Fibroblast of skin of left quadriceps (primary cell): ENCODE measurements around the gene C19orf73.
A peak's percentile ranks its signal among the peaks of the same experiment; 100 is the strongest.

Experiments used
- DNase-seq, 2 experiments: peaks; one replicate each; pipeline ENCODE4 v3.0.0-alpha.2; 2013; ENCODE audit warnings: low read depth in 2 of 2

Gene C19orf73

GRCh38 chr19:49118565-49119410 is at the start of gene C19orf73:
Gene C19orf73 (minus strand): TSS chr19:49119143. CDS start chr19:49119022, 121 bp downstream.
- DNase-seq = peak; percentile 85 to 87

- DNase-seq = no peak
These were observed 49.5 kb upstream of the C19orf73 start for GRCh38 chr19:49168421-49168820.

- no peak for DNase-seq
These were observed 49.0 kb upstream of the C19orf73 start for GRCh38 chr19:49167857-49168409.

- no peak for DNase-seq
These were observed 46.9 kb upstream of the C19orf73 start for GRCh38 chr19:49165865-49166301.

GRCh38 chr19:49165111-49165750 is 46.3 kb upstream of the C19orf73 start:
- no peak for DNase-seq

GRCh38 chr19:49161987-49162386 is 43.0 kb upstream of the C19orf73 start:
- no peak for DNase-seq

- no peak for DNase-seq
These were observed 41.7 kb upstream of the C19orf73 start for GRCh38 chr19:49160450-49161189.

GRCh38 chr19:49157445-49158224 is 38.7 kb upstream of the C19orf73 start, which contains the start of gene TRPM4:
Gene TRPM4 (plus strand): TSS chr19:49157792. CDS start chr19:49157867, 75 bp downstream.
- DNase-seq = peak; percentile 48 to 49

- no peak for DNase-seq
These were observed 36.9 kb upstream of the C19orf73 start for GRCh38 chr19:49155820-49156346.

- DNase-seq = no peak
These were observed 36.3 kb upstream of the C19orf73 start, which contains the start of gene HRC for GRCh38 chr19:49155005-49155819. Gene HRC (minus strand): TSS chr19:49155396. CDS start chr19:49155237, 159 bp downstream.

- no peak for DNase-seq
These were observed 35.3 kb upstream of the C19orf73 start for GRCh38 chr19:49154279-49154678.

GRCh38 chr19:49153167-49153809 is 34.3 kb upstream of the C19orf73 start:
- DNase-seq = no peak

GRCh38 chr19:49152119-49152550 is 33.2 kb upstream of the C19orf73 start:
- DNase-seq = no peak

GRCh38 chr19:49151267-49152118 is 32.5 kb upstream of the C19orf73 start:
- no peak for DNase-seq

GRCh38 chr19:49150944-49151243 is 32.0 kb upstream of the C19orf73 start:
- DNase-seq = no peak

GRCh38 chr19:49150106-49150943 is 31.4 kb upstream of the C19orf73 start:
- DNase-seq = peak; percentile 64 to 65

GRCh38 chr19:49149652-49150105 is 30.7 kb upstream of the C19orf73 start:
- peak; percentile 83 to 85 for DNase-seq
